Astrocyte (in vitro differentiated cells and primary cell): ENCODE results near the gene TBC1D24.

Experiments
- CTCF ChIP-seq: IDR thresholded peaks from 2 replicates; pipeline ENCODE4 v1.5.1; 2011; ENCODE audit warnings: low read depth, mild to moderate bottlenecking, inconsistent platforms, low read length, moderate library complexity; ENCODE audit not compliant: insufficient read depth
- EZH2 ChIP-seq: IDR thresholded peaks from 2 replicates; pipeline ENCODE4 v1.6.1; 2012; ENCODE audit warnings: mild to moderate bottlenecking, low read length, inconsistent platforms; ENCODE audit not compliant: insufficient read depth

- TF ChIP-seq CTCF = no peak
- no peak for TF ChIP-seq EZH2
Measured at GRCh38 chr16:2498531-2499253, 23.8 kb downstream of the TBC1D24 start.
